Stimulated activated CD4-positive, alpha-beta T cell treated with anti-CD3 and anti-CD28 coated beads, Interleukin-15, amount 100 ng/mL, for 1 hour (primary cell): ENCODE measurements around the gene HLA-DRB5.
"Not testable (repeated sequence)": the region's sequence is repeated elsewhere in the genome, so short reads cannot be mapped to it uniquely, and the experiment has no call there.

Source experiments
- DNase-seq, 2 donors: peaks; one replicate each; pipeline ENCODE4 v3.0.0-alpha.2; 2020; ENCODE audit warnings: low read depth in 1 of 2, low spot score in 1 of 2

The HLA-DRB5 gene

GRCh38 chr6:32529697-32530430, at the start of gene HLA-DRB5:
Gene HLA-DRB5, minus strand, starts transcription at chr6:32530287. Its CDS starts 63 bp downstream, at chr6:32530224.
- DNase-seq = no peak

GRCh38 chr6:32578962-32579361, 48.9 kb upstream of the HLA-DRB5 start:
- no peak for DNase-seq

- not testable (repeated sequence) for DNase-seq
Observed at GRCh38 chr6:32577493-32577892, 47.4 kb upstream of the HLA-DRB5 start.

- DNase-seq = no peak
Observed at GRCh38 chr6:32576250-32576649, 46.2 kb upstream of the HLA-DRB5 start.

DNA sequence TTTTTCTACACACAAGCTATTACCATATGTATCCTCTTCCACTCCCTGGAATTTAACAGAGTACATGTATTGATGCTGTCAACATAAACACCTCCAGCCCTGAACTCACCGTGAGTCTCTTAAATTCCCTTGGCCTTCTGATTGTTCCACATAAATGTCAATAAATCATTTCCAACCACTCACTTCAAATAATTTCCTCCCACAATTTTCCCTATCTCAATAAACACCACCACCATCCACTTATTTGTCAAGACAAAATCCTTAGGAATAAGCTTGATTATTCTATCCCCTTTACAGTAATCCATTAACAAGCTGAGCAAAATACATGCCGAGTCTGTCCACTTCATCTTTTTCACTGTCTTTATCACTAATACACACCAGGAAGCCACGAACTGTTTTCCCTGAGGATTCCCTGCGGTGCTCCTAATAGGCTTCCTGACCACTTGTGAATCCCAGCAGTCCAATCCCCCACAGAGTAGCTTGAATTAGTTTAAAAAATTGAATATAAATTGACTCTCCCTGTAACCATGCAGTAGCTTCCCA, 40.3 kb upstream of the HLA-DRB5 start:
- no peak for DNase-seq

- DNase-seq = no peak
Observed at GRCh38 chr6:32568561-32568960, 38.5 kb upstream of the HLA-DRB5 start.

- no peak for DNase-seq
Observed at GRCh38 chr6:32566957-32567356, 36.9 kb upstream of the HLA-DRB5 start.

GRCh38 chr6:32565511-32565910, 35.4 kb upstream of the HLA-DRB5 start:
- DNase-seq = no peak

DNA sequence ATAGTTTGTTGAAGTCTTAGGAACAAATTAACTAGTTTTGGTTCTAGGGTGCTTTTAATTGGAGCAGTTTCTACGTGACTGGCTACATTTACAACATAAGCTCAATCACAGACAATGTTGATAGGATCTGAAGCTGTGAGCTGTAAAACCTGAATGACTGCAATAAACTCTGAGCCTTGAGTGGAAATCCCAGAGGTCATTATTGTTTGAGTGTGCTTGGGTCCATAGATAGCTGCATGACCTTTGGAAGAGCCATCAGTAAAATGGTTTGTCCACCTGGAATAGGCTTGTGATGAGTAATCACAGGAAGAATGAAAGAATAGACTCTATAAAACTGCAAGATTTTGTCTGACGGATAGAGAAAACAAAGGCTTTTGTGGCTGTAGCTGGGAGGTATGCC, 32.9 kb upstream of the HLA-DRB5 start:
- DNase-seq = no peak

DNA sequence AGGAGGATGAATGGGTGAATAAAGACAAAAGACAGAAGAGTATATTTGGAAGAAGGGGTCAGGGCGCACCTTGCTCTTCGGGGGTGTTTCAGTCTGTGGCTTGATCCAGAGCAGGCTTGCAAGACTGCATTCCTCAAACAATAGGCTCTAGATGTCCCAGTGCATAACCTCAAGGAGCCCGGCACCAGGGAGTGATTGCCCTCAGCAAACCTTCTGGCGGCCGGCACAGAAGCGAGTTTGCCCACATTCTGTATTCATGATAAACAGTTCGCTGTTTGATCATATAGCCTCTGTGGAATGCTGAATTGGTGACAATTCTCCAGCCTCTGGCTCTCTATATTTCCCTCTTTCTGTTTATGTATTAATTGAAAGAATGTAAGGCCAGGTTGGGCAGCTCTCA, 29.7 kb upstream of the HLA-DRB5 start:
- DNase-seq = no peak

DNA sequence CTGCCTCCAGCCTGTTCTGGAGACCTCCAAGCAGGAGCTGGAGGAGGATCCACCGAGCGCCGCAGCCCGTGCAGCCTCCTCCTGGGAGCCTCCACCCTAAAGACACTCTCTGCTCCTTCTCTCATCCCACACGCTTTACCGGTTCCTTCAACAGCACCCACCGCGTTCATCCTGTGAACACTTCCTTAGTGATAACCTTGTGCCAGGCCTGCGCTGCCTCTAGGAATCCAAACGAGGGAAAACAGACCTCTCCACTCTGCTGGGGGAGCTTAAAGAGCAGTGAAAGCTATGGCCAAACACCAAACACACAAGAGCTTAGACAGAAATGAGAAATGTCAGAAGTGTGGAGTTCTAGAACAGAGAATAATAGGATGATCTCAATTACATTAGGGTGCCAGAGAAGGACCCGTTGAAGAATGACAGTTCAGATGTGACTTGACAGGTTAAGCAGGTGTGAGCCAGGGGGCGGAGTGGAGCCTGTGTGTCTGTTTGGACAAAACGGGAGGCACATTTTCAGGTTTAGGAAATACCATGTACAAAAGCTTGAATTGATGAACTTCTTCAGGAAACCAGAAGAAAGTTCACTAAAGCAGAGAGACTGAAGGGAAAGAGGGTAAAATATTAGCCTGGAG, 28.5 kb upstream of the HLA-DRB5 start:
- no peak for DNase-seq

- no peak for DNase-seq
Observed at GRCh38 chr6:32554116-32554965, 24.3 kb upstream of the HLA-DRB5 start.

DNA sequence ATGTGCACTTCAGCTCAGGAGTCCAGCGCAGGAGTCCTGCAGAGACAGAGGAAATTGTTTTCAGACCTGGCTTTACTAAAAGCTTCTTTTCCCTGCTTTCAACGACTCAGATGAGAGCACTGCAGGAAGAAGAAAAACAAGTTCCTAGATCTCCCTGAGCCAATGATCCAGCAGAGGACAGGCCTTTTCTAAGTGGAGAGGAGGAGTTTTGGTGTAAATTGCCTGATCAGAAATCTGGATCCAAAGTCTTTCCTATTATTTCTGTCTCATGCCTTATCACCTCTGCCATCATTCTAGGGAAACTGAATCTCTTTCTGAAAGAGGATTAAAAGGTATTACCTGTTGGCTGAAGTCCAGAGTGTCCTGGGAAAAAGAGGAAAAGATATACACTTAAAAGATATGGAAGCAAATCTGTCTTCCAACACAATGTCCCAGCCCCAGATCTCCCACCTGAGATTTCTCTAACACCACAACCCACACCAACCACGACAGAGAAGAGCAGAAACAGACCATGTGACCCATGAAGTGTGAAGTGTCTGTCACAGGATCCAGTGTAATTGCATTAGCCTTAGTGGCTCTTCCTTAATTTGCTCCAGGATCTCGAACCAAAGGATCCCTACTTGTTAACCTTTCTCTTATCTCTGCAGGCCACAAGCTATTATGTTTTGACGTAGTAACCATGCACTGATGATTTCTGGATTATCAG, 23.1 kb upstream of the HLA-DRB5 start:
- no peak for DNase-seq

DNA sequence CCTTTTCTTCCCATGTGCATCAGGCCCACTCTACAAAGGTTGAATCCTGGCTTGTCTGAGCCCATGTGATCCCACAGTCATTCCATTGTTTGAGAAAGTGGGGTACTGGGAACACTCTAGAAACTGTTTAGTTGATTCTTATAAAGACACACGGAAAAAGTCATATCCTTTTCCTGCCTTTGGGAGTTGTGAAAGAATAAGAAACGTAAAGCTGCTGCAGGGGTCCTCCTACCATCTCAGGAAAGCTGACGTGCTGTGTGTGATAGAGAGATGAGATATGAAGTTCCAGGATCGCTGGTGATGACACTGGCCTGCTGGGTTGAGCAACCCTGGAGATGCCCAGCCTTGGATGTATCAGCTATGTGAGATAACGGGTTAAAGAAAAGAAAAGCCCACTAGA, 21.3 kb upstream of the HLA-DRB5 start:
- no peak for DNase-seq

- no peak for DNase-seq
Observed at GRCh38 chr6:32539839-32540238, 9.8 kb upstream of the HLA-DRB5 start.

DNA sequence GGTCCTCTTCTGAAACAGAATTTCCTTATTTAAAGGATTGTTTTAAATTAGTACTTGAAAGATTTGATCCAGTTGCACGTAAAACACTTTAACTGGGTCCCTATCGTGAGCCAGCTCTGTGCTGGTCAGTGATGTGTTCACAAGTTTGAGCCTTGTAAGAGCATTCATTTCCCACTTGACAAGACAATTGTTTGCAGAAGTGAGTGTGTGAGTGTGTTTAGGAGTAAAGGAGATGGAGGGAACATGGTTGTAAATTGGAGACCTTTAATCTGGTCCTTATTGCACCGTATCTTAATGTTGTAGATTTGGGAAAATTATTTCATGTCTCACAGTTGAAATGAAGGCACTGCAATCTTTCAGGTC, 325 bp upstream of the HLA-DRB5 start:
- DNase-seq = not testable (repeated sequence)

- no peak for DNase-seq
Observed at GRCh38 chr6:32522302-32523047, 7.6 kb downstream of the HLA-DRB5 start.

DNA sequence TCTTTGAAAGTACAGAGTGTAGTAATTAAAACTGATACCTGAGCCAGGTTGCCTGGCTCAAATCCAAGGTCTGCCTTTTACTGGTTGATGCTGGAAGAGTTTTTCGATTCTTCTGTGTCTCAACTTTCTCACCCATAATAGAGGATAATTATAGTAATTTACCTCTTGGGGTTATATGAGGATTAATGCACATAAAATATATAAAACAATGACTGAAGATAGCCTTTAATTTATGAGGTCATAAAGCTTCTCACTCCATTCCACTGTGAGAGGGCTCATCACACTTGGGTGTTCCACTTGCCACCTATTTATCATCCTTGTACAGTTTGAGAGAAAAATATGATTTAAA, 10.2 kb downstream of the HLA-DRB5 start:
- DNase-seq = no peak

DNA sequence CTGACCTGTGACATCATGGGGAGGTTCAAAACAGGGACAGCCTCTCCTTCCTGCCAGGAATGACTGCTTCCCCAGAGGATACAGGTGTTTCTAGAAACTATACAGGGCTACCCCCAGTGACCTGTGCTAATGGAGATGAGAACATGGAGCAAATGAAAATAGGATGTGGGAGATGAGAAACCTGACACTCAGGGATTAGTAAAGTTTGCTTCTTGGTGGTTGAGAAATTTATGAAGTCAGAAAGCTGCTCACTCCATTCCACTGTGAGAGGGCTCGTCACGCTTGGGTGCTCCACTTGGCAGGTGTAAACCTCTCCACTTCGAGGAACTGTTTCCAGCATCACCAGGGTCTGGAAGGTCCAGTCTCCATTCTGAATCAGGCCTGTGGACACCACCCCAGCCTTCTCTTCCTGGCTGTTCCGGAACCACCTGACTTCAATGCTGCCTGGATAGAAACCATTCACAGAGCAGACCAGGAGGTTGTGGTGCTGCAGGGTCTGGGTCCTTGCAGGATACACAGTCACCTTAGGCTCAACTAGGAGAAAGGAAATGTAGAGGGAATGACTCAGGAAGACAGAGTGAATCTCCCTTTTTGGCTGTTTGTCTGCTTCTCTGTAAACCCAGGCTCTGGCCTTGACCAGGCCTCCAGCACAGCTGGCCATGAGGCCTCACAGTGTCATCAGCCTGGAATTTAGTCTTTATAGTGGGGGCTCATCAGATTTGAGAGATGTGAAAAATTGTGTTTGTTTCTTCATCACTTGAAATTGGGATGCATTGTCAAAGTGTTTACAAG, 10.8 kb downstream of the HLA-DRB5 start:
- no peak for DNase-seq
